NCI-H1417 (cell line): ENCODE data around the gene CLBA1.
A peak's percentile ranks its signal among the peaks of the same experiment; 100 is the strongest.
"Not testable (repeated sequence)": the region's sequence is repeated elsewhere in the genome, so short reads cannot be mapped to it uniquely, and the experiment has no call there.

Source experiments
- DNase-seq, 3 experiments: peaks; one replicate each; lab custom pipeline; 2025; lab: John Stamatoyannopoulos, UW

CLBA1 gene

DNA sequence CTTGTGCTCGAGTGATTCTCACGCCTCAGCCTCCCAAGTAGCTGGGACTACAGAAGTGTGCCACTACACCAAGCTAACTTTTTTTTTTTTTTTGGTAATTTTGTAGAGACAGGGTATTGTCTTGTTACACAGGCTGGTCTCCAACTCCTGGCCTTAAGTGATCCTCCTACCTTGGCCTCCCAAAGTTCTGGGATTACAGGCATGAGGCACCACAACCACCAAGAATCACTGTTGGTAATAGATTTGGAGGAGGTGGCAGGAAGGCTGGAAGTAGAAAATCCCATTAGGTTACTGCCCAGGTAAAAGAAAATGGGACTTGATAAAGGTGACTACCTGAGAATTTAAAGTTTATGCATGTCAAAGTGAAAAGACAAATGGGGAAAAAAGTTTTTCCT, 36.7 kb downstream of the CLBA1 start:
- DNase-seq, result no peak

DNA sequence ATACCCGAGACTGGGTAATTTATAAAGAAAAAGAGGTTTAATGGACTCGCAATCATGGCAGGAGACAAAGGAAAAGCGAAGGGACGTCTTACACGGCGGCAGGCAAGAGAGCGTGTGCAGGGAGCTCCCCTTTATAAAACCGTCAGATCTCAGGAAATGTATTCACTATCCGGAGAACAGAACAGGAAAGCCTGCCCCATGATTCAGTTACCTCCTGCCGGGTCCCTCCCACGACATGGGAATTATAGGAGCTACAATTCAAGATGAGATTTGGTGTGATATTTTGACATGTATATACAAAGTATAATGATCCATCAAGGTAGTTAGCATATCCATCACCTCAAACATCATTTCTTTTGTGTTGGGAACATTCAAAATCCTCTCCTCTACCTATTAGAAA, 37.6 kb downstream of the CLBA1 start:
- no peak for DNase-seq

DNA sequence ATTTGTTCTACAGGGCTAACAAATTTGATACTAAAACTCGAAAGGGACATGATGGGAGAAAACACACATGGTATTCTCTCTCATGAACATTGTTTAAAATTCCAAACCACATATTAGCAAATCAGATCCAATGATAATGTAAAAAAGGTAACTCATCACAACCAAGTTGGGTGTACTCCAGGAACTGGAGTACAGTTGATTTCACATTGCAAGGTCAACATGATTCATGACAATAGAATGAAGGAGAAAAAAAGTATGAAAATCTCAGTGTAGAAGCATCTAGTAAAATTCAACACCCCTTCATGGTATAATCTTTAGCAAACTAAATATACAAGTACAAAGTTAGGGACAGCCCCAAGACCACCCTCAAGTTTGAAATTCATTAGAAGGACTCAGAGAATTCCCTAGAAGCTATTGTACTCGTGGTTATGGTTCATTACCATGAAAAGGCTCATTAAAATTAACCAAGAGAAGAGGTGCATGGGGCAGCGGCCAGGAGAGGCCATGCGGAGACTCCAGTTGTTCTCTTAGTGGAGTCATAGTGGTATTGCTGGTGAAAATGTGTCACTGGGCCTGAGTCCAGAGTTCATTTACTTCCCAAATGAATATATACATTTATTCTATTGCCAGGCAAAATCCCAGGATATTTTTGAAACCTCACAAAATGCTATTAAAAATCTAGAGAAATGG, 38.3 kb downstream of the CLBA1 start:
- DNase-seq, result no peak

DNA sequence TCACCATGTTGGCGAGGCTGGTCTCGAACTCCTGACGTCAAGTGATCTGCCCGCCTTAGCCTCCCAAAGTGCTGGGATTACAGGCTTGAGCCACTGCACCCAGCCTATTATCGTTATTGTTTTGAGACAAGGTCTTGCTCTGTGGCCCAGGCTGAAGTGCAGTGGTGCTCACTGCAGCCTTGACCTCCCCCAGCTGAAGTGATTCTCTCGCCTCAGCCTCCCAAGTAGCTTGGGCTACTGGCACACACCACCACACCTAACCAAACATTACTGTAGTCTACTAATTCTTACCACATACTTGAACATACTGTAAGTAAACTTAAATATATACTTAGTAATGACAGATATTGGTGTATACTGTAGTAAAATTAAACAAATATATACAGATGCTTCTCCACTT, 39.8 kb downstream of the CLBA1 start:
- DNase-seq, result no peak

DNA sequence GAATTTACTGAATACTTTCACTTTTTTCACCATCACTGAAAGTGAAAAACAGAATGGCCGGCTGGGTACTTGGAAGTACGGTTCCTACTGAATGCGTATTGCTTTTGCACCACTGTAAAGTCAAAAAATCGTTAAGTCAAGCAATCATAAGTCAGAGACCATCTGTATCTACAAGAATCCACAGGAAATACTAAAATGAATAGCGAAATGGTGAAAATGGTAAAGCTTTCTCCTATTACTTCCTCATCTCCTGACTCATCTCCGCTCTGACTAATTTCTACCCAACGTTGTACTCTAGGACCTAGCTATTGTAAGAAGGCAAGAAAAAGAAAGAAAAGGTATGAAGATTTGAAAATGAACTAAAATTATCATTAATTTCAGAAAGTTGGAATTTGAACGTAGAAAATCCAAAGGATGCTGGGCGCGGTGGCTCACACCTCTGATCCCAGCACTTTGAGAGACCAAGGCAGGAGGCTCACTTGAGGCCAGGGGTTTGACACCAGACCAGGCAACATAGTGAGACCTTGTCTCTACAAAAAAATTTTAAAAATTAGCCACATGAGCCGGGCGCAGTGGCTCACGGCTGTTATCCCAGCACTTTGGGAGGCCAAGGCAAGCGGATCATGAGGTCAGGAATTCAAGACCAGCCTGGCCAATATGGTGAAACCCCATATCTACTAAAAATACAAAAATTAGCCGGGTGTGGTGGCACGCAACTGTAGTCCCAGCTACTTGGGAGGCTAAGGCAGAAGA, 40.6 kb downstream of the CLBA1 start:
- DNase-seq, result no peak

DNA sequence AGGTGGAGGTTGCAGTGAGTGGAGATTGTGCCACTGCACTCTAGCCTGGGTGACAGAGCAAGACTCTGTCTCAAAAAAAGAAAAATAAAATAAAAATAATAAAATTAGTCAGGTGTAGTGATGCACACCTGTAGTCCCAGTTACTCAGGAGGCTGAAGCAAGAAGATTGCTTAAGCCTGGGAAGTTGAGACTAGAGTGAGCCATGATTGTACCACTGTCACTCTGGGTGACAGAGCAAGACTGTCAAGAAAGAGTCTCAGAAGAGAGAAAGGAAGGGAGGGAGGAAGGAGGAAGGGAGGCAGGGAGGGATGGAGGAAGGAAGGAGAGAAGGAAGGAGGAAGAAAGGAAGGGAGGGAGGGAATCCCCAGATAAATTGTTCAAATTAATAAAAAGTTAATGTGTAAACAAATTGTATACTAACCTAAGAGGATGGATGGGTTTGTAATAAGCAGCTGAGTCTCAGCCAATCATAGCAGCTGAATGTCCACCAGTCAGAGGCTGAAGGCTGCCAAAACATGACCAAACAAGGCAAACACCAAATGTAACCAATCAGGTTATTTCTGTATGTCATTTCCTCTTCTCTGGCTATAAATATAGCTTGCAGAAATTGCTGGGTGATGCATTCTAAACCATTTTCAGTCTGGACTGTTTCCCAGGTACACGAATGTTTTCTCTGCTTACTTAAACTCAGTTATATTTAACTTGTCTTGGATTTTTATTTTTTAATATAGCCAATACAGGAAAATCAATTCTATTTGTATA, 41.4 kb downstream of the CLBA1 start:
- DNase-seq, result peak in 1 of 3 experiments; percentile 15

DNA sequence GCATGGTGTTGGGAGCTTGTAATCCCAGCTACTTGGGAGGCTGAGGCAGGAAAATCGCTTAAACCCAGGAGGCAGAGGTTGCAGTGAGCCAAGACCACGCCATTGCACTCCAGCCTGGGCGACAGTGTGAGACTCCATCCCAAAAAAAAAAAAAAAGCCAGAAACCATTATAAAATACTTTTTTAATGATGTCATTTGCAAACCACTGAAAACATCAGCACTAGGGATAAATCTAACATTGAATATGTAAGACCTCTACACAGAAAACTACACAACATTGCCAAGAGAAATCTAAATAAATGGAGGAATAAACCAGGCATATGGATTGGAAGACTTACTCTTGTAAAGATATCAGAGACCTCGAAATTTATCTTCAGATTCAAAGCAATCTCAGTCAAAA, 42.1 kb downstream of the CLBA1 start:
- not testable (repeated sequence) for DNase-seq

DNA sequence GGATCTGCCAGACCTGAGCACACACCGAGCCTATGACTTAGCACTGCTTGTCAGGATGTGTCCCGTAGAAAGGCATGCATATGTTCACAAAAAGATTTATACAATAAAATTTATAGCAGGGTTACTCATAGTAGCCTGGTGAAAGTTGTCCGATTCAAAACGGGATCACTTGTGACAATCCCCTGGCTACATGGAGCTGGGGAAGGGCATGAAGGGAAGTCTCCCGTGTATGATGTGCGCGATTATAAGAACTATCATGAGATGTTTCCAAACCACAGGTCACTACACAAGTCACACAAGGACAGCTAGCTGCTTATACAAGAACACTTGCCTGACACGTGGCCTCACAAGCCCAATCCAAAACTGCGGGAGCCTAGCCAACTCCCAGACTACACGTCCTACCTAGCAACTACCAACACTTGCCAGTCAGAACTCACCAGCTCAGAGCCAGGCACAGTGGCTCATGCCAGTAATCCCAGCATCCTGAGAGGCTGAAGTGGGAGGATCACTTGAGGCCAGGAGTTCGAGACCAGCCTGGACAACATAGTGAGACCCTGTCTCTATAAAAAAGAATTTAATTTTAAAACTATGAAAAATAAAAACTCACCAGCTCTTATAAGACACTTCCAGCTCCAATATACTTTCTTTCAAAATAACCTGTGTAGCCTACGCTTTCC, 42.8 kb downstream of the CLBA1 start:
- DNase-seq, result no peak

DNA sequence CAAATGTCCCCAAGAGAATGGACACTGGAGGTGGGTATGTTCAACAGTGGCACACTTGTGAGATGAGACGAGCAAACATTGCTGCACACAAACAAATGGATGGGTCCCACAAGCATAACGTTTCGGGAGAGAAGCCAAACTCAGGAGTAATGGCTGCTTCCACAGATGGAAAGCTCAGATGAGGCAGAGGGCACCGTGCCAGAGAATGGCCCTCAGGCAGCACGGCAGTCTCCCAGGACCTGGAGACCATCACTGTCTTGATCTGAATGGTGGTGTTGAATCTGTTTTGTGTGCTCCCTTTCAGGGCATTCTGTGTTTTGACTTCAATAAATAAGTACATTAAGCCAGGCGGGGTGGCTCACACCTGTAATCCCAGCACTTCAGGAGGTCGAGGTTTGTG, 43.8 kb downstream of the CLBA1 start:
- DNase-seq, result no peak

DNA sequence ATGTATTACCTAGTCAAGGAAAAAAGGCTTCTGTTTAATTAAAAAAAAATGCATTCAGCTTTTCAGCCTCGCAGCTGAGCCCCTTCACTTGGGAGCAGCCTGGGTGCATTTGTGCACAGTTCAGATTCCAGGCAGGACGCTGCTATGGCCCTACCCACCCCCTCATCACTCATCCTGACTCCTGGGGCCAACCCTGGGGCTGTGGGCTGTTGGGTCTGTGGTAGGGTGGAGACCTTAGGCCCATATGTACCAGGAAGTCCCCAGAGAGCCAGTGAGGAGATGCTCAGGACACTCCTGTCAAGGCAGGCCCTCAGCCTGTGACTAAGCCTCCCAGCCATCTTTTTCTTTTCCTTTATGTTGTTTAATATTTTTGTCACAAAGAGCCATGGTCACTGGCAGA, 44.6 kb downstream of the CLBA1 start:
- no peak for DNase-seq

DNA sequence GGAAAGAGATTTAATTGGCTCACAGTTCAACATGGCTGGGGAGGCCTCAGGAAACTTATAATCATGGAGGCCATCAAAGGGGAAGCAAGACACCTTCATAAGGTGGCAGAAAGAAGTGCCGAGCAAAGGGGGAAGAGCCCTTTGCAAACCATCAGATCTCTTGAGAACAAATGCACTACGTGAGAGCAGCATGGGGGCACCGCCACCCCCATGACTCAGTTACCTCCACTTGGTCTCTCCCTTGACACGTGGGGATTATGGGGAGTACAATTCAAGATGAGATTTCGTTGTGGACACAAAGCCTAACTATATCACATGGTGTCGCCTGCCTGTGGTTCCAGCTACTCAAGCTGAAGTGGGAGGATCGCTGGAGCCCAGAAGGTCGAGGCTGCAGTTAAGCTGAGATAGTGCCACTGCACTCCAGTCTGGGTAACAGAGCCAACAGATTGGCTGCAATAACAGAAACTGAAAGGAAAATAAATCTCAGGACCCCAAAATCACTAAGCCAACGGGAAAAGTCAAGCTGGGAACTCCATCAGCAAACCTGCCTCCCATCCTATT, 45.3 kb downstream of the CLBA1 start:
- no peak for DNase-seq

DNA sequence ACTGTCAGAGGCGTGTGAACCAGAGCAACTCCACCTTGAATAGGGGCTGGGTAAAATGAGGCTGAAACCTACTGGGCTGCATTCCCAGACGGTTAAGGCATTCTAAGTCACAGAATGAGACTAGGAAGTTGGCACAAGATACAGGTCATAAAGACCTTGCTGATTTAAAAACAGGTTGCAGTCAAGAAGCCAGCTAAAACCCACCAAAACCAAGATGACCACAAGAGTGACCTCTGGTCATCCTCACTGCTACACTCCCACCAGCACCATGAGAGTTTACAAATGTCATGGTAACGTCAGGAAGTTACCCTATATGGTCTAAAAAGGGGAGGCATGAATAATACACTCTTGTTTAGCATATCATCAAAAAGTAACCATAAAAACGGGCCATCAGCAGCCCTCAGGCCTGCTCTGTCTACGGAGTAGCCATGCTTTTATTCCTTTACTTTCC, 46.9 kb downstream of the CLBA1 start:
- not testable (repeated sequence) for DNase-seq

DNA sequence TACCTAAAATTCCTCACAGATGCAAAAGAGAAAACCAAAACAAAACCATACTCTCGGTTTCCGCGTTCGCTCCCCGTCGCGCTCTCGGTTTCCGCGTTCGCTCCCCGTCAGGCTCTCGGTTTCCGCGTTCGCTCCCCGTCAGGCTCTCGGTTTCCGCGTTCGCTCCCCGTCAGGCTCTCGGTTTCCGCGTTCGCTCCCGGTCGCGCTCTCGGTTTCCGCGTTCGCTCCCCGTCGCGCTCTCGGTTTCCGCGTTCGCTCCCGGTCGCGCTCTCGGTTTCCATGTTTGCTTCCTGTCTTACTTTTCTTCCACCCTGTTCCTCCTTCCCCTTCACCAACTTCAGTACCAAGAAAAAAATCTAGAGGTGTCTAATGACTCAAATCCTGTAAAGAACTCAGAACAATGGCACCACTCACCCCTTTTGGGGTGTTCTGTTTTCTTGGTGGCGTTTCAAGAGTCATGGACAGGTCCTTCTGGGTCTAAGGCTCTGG, 47.9 kb downstream of the CLBA1 start:
- DNase-seq, result not testable (repeated sequence)

DNA sequence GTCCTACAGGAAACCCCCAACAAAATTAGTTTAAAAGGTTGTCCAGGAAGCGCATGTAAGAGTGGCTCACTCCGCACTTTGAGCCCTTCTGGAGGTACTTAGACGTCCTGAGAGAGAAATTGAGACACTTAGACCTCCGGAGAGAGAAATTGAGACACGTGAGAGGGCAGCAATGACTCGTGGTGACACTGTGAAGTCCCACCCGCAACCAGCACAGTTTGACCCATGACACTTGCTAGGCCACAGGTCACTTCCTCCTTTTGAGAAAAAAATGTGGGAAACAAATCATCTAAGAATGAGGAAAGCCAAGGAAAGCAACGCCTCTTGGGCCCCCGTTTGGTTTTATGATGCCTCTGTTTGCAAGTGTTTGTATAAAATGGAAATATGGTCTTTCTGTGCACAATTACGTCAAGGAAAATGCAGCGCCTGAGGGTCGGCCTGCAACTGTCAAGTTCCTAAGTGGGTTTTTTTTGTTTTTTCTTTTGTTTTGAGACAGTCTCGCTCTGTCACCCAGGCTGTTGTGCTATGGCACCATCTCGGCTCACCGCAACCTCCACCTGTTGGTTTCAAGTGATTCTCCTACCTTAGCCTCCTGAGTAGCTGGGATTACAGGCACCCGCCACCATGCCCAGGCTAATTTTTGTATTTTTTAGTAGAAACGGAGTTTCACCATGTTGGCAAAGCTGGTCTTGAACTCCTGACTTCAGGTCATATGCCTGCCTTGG, 48.9 kb downstream of the CLBA1 start:
- DNase-seq, result no peak

DNA sequence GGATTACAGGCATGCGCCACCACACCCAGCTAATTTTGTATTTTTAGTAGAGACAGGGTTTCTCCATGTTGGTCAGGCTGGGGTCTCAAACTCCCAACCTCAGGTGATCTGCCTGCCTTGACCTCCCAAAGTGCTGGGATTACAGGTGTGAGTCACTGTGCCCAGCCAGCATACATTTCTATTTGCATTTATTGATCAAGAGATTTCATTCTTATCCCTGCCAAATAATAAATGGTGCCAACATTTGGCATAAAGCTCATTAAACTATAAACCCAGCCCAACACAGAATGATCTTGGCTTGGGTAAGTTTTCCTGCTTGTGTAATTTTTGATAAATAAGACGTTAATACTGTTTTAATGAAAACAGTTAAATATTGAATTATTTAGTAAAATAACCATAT, 50.0 kb downstream of the CLBA1 start:
- not testable (repeated sequence) for DNase-seq

DNA sequence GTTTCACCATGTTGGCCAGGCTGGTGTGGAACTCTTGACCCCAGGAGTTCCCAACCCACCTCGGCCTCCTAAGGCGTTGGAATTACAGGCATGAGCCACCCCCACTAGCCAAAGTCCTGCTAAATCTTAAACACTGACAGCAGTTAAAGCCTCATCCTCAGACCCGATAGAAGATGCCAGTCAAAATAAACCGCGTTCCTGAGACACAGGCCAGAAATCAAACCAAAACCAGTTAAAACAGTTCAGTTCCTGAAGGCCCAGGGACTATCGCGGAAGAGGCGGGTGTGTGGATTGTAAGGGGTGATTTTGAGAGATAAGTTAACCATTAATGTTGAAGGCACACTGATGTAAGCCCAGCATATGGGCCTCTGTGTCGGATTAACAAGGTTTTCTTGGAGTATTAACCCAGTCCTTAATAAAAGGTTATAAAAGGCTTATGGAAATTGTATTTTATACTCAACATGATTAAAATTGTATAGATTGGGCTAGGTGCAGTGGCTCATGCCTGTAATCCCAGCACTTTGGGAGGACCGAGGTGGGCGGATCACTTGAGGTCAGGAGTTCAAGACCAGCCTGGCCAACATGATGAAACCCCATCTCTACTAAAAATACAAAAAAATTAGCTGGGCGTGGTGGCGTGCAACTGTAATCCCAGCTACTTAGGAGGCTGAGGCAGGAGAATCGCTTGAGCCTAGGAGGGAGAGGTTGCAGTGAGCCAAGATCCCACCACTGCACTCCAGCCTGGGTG, 54.0 kb downstream of the CLBA1 start:
- DNase-seq, result no peak

DNA sequence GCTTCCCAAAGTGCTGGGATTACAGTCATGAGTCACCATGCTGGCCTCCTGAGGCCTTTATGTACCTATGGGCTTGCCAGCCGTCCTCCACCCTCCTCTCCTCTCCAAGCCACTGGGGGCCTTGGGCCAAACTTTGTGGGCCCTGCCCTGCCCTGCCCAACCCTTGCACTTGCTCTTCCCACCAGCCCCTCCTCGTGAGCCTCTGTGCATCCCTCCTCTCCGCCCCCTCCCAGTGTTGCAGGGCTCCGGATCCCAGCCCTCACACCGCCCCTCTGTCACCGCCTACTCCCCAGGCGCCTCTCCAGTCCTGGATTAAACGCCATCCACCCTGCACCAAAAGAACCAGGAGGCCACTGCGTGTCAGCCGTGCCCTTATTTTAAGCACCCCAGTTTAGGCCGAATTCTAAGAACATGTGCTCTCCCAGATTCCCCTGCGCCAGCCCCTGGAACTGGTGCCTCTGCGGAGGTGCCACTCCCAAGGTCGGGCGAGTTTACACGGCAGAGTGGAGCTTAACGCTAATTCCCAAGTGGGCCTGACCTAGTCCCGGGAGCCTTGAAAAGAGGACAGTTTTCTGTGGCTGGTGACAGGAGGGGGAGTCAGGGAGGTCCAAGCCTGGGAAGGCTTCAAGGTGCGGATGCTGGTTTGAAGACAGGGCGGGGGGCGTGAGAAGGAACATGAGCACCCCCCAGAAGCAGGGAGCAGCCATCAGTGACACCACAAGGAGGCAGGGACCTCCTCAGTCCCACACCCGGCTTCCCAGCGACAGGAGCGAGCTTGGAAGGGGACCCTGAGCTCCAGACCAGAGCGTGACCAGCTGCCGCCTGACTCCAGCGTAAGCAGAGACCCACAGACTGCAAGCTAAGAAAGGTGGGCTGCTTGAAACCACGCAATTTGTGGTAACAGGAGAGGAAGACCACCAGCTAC, 56.5 kb downstream of the CLBA1 start:
- no peak for DNase-seq

DNA sequence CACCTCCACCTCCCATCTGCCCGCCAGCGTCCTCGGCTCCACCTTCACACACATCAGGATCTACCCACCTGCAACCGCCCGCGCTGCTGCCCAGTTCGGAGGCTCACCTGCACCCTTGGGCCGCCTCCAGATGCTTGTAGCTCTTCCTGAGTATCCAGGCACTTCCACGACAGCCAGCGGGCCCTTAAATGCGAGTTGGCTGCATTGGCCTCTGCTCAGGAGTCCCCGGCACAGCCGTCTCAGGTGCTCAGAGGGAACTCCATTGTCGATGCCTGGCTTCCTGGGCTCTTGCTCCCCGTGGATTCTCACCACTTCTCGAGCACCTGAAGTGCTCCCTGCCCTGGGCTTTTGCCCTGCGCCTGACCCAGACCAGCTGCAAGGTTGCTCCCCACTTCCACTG, 57.2 kb downstream of the CLBA1 start:
- DNase-seq, result no peak

DNA sequence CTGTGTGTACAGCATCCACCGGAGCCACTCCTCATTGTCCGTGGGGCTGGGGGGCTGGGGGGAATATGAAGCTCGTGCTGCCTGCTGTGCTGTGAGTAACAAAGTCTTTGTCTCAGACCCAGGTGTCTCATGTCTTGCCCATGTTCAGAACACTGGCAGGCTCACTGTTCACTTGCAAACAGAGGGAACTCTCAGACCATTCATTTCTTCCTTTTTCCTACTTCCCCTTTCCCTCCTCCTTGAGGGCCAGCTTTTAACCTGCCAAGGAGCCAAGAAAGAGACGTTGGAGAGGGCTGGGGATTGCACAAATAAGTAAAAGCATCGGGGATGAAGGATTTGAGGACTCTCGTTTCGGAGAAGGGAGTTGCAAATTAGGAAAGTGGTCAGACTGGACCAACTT, 58.1 kb downstream of the CLBA1 start:
- DNase-seq, result no peak
